Measurements from ENCODE around the gene MYBPC3. TPM values are rescaled to one million over a fixed set of nuclear protein-coding genes. Genes with fewer than 3 reads are reported as not detected.

Gene MYBPC3
- total RNA-seq, 1 donor from 2014 or later, result 0.06 TPM

GRCh38 chr11:47345890-47346563, 6.5 kb downstream of the MYBPC3 start:
- Histone ChIP-seq H3F3A (ENCODE audit: low read depth) (peaks cover 30% of the 10 kb centered on the region), H3K4me1 (peaks cover 25% of the 10 kb centered on the region), H3K4me3 (no peak overlapping the region), H3K27ac (peak overlapping the region; percentile 67), H2AFZ (replicated peaks) (no peak overlapping the region), H4K20me1 (ENCODE audit: low read depth) (no peaks in the 10 kb centered on the region), H3K79me2 (ENCODE audit: low read depth) (no peaks in the 10 kb centered on the region), H3K9me3 (ENCODE audit: low read depth) (no peaks in the 10 kb centered on the region), H3K27me3 (no peaks in the 10 kb centered on the region), H3K9ac (no peak overlapping the region), H3K36me3 (no peaks in the 10 kb centered on the region), H3K4me2 (peak overlapping the region; percentile 64)
- H3K4me1 Mint-ChIP-seq, result peaks cover 15% of the 10 kb centered on the region
- peaks cover 3% of the 10 kb centered on the region for H3K27me3 Mint-ChIP-seq (ENCODE audit: insufficient read depth, low read depth)
- H3K36me3 Mint-ChIP-seq, result no peaks in the 10 kb centered on the region
- no peaks in the 10 kb centered on the region for H3K9me3 Mint-ChIP-seq
- H3K4me3 Mint-ChIP-seq, result no peak overlapping the region
- no peak for DNase-seq (ENCODE audit: low spot score)
- TF ChIP-seq EZH2phosphoT487 (IDR thresholded peaks at IDR 0.05), result no peak
- TF ChIP-seq, protein P1, sequence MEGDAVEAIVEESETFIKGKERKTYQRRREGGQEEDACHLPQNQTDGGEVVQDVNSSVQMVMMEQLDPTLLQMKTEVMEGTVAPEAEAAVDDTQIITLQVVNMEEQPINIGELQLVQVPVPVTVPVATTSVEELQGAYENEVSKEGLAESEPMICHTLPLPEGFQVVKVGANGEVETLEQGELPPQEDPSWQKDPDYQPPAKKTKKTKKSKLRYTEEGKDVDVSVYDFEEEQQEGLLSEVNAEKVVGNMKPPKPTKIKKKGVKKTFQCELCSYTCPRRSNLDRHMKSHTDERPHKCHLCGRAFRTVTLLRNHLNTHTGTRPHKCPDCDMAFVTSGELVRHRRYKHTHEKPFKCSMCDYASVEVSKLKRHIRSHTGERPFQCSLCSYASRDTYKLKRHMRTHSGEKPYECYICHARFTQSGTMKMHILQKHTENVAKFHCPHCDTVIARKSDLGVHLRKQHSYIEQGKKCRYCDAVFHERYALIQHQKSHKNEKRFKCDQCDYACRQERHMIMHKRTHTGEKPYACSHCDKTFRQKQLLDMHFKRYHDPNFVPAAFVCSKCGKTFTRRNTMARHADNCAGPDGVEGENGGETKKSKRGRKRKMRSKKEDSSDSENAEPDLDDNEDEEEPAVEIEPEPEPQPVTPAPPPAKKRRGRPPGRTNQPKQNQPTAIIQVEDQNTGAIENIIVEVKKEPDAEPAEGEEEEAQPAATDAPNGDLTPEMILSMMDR (IDR thresholded peaks at IDR 0.05), result no peak
- TF ChIP-seq EZH2 (IDR thresholded peaks at IDR 0.05), result no peak
- H3K27ac Mint-ChIP-seq, result no peak overlapping the region

DNA sequence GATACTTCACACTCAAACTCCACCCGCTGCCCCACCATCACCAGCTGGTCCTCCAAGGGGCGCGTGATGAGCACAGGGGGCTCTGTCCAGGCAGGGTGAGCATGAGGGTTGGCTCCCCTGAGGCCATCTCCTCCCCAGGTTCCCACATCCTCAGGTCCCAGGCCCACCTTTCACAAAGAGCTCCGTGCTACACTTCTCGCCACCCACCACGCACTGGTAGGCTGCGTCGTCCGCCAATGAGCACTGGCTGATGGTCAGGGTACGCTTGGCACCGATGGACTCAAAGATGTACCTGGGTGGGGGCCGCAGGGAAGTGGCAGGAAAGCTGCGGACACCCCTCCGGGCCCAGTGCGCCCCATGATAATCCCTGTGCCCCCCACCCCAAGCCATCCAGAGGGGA, 9.6 kb downstream of the MYBPC3 start:
- no peaks in the 10 kb centered on the region for H3K27me3 ChIP-seq
- Mint-ChIP-seq H3K4me1 (peaks cover 14% of the 10 kb centered on the region), H3K36me3 (no peaks in the 10 kb centered on the region), H3K9me3 (no peaks in the 10 kb centered on the region), H3K27ac (no peak overlapping the region), H3K27me3 (ENCODE audit: insufficient read depth, low read depth) (no peaks in the 10 kb centered on the region), H3K4me3 (no peak overlapping the region)
- H4K20me1 ChIP-seq (ENCODE audit: low read depth), result no peaks in the 10 kb centered on the region
- no peak overlapping the region for H2AFZ ChIP-seq (replicated peaks)
- peaks cover 18% of the 10 kb centered on the region for H3K4me1 ChIP-seq
- no peak for TF ChIP-seq EZH2 (IDR thresholded peaks at IDR 0.05)
- TF ChIP-seq, protein P1 (IDR thresholded peaks at IDR 0.05), result no peak
- TF ChIP-seq EZH2phosphoT487 (IDR thresholded peaks at IDR 0.05), result no peak
- no peak overlapping the region for H3K4me3 ChIP-seq
- no peak overlapping the region for H3K27ac ChIP-seq
- no peak overlapping the region for H3K4me2 ChIP-seq
- H3F3A ChIP-seq (ENCODE audit: low read depth), result peaks cover 21% of the 10 kb centered on the region
- no peak for DNase-seq (ENCODE audit: low spot score)
- H3K36me3 ChIP-seq, result no peaks in the 10 kb centered on the region
- no peak overlapping the region for H3K9ac ChIP-seq
- no peaks in the 10 kb centered on the region for H3K79me2 ChIP-seq (ENCODE audit: low read depth)
- no peaks in the 10 kb centered on the region for H3K9me3 ChIP-seq (ENCODE audit: low read depth)

DNA sequence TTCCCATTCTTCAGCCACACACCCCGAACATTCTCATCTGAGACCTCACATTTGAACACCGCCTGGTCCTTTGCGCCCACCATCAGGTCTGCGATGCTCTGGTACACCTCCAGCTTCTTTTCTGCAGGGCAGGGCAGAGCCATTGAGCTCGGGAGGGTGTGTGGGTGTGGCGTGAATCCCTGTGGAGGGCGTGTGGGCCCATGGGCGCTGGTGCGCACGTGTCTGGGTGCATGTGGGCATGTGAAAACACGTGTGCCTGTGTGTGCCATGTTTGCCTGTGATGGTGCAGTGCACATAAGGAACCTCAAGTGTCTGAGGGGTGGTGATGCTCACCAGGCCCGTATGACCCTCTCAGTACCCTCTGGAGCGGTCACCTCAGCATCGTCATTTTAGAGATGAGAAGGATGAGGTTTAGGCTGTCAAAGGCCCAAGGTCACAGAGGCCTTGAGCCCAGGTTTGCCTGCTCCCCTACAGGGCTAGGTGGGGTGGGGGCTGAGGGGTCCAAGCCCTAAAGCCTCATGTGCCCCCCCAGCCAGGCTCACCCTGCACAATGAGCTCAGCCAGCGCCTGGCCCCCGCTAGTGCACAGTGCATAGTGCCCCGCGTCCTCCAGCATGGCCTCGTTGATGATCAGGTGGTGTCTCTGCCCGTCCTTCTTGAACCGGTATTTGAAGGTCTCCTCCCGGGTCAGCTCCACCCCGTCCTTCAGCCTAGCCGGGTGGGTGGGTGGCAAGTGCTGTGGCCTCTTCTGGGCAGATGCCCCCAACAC, 10.3 kb downstream of the MYBPC3 start:
- Histone ChIP-seq H4K20me1 (ENCODE audit: low read depth) (no peaks in the 10 kb centered on the region), H2AFZ (replicated peaks) (no peak overlapping the region), H3K9ac (no peak overlapping the region), H3K27ac (no peak overlapping the region), H3K4me3 (no peak overlapping the region), H3K27me3 (no peaks in the 10 kb centered on the region), H3K36me3 (no peaks in the 10 kb centered on the region), H3K79me2 (ENCODE audit: low read depth) (no peaks in the 10 kb centered on the region), H3K9me3 (ENCODE audit: low read depth) (no peaks in the 10 kb centered on the region), H3K4me2 (no peak overlapping the region), H3K4me1 (peaks cover 18% of the 10 kb centered on the region), H3F3A (ENCODE audit: low read depth) (peaks cover 21% of the 10 kb centered on the region)
- TF ChIP-seq EZH2 (IDR thresholded peaks at IDR 0.05) (no peak), EZH2phosphoT487 (IDR thresholded peaks at IDR 0.05) (no peak)
- TF ChIP-seq, protein P1 (IDR thresholded peaks at IDR 0.05), result no peak
- no peak for DNase-seq (ENCODE audit: low spot score)
- Mint-ChIP-seq H3K4me3 (no peak overlapping the region), H3K9me3 (no peaks in the 10 kb centered on the region), H3K27ac (peak overlapping the region; percentile 39), H3K4me1 (peaks cover 14% of the 10 kb centered on the region), H3K36me3 (no peaks in the 10 kb centered on the region), H3K27me3 (ENCODE audit: insufficient read depth, low read depth) (no peaks in the 10 kb centered on the region)
